WTC11 (cell line): Measurements from ENCODE around the gene FRMD4B. TPM values are rescaled to one million over a fixed set of nuclear protein-coding genes. Genes with fewer than 3 reads are reported as not detected.

ENCODE experiments used
- ATAC-seq: fragments of 200-7000 bp; cut with Tn5 transposase; 2 replicates; pipeline ENCODE4 v1.10.0; 2021; ENCODE audit warnings: mild to moderate bottlenecking, moderate library complexity
- CTCF ChIA-PET: fragments of 300-600 bp; sonication (Branson Sonifier 250); formaldehyde crosslinking; loops from one replicate; lab custom pipeline; 2021; ENCODE audit warnings: antibody characterized with exemption; lab: Charles Lee
- POLR2A ChIA-PET: fragments of 350-600 bp; sonication (Branson Sonifier 250); formaldehyde crosslinking; loops from one replicate; lab custom pipeline; 2021; ENCODE audit warnings: antibody characterized with exemption; lab: Charles Lee
- DNase-seq: peaks from one replicate; pipeline ENCODE4 v3.0.0; 2021; ENCODE audit warnings: low spot score
- H3K27ac Mint-ChIP-seq: 2 replicates; pipeline ENCODE4 v1.8.0; 2021; ENCODE audit warnings: mixed read lengths
- H3K27me3 Mint-ChIP-seq: 2 replicates; pipeline ENCODE4 v1.8.0; 2021; ENCODE audit warnings: low read depth, mild to moderate bottlenecking, moderate library complexity, mixed read lengths
- H3K36me3 Mint-ChIP-seq: 2 replicates; pipeline ENCODE4 v1.8.0; 2021; ENCODE audit warnings: mixed read lengths
- H3K4me1 Mint-ChIP-seq: 2 replicates; pipeline ENCODE4 v1.8.0; 2022; ENCODE audit warnings: mixed read lengths
- H3K4me3 Mint-ChIP-seq: 2 replicates; pipeline ENCODE4 v1.8.0; 2021; ENCODE audit warnings: mild to moderate bottlenecking, moderate library complexity, mixed read lengths
- H3K9me3 Mint-ChIP-seq: 2 replicates; pipeline ENCODE4 v1.8.0; 2021; ENCODE audit warnings: mixed read lengths
- ATF3 ChIP-seq: sonication (generic); formaldehyde crosslinking; conservative IDR thresholded peaks from 2 replicates; pipeline ENCODE4 v1.8.1; 2022; ENCODE audit warnings: mild to moderate bottlenecking, missing genetic modification reagents
- CDX4 ChIP-seq: fragments of 250-450 bp; sonication (Bioruptor Pico); IDR thresholded peaks from 2 replicates; pipeline ENCODE4 v1.9.0; 2021; ENCODE audit warnings: moderate library complexity, mild to moderate bottlenecking, inconsistent platforms, borderline replicate concordance
- CREM ChIP-seq: sonication (generic); formaldehyde crosslinking; IDR thresholded peaks from 2 replicates; pipeline ENCODE4 v1.8.1; 2022; ENCODE audit warnings: mild to moderate bottlenecking, missing genetic modification reagents, moderate library complexity
- ELF4 ChIP-seq: sonication (generic); formaldehyde crosslinking; IDR thresholded peaks from 2 replicates; pipeline ENCODE4 v1.8.1; 2022; ENCODE audit warnings: low read depth, mild to moderate bottlenecking, moderate library complexity, missing genetic modification reagents
- FOXK1 ChIP-seq: sonication (generic); formaldehyde crosslinking; IDR thresholded peaks from 2 replicates; pipeline ENCODE4 v1.8.0; 2022; ENCODE audit warnings: mild to moderate bottlenecking, moderate library complexity, missing genetic modification reagents
- FOXP1 ChIP-seq: sonication (generic); formaldehyde crosslinking; IDR thresholded peaks from 2 replicates; pipeline ENCODE4 v1.8.0; 2022; ENCODE audit warnings: missing genetic modification reagents, mild to moderate bottlenecking, moderate library complexity, borderline replicate concordance
- GABPB1 ChIP-seq: sonication (generic); formaldehyde crosslinking; IDR thresholded peaks from 2 replicates; pipeline ENCODE4 v1.8.1; 2023; ENCODE audit warnings: mild to moderate bottlenecking, missing genetic modification reagents
- GTF2I ChIP-seq: fragments of 250-450 bp; sonication (Bioruptor Pico); conservative IDR thresholded peaks from 2 replicates; pipeline ENCODE4 v1.4.0; 2021; ENCODE audit warnings: mild to moderate bottlenecking
- HMGXB4 ChIP-seq: sonication (generic); formaldehyde crosslinking; IDR thresholded peaks from 2 replicates; pipeline ENCODE4 v1.8.1; 2023; ENCODE audit warnings: mild to moderate bottlenecking, moderate library complexity, missing genetic modification reagents
- IRF2 ChIP-seq: sonication (generic); formaldehyde crosslinking; IDR thresholded peaks from 2 replicates; pipeline ENCODE4 v1.8.0; 2022; ENCODE audit warnings: low read depth, missing genetic modification reagents, borderline replicate concordance
- JAZF1 ChIP-seq: fragments of 250-450 bp; sonication (Bioruptor Pico); IDR thresholded peaks from 2 replicates; pipeline ENCODE4 v1.9.0; 2021; ENCODE audit warnings: moderate library complexity, mild to moderate bottlenecking, inconsistent platforms
- MYBL2 ChIP-seq: sonication (generic); formaldehyde crosslinking; IDR thresholded peaks from 2 replicates; pipeline ENCODE4 v1.8.1; 2023; ENCODE audit warnings: mild to moderate bottlenecking, moderate library complexity, missing genetic modification reagents
- NFATC4 ChIP-seq: fragments of 250-450 bp; sonication (Bioruptor Pico); IDR thresholded peaks from 2 replicates; pipeline ENCODE4 v1.9.0; 2021; ENCODE audit warnings: mild to moderate bottlenecking
- NR1H2 ChIP-seq: sonication (generic); formaldehyde crosslinking; IDR thresholded peaks from 2 replicates; pipeline ENCODE4 v1.9.0; 2021; ENCODE audit warnings: mild to moderate bottlenecking, moderate library complexity, missing genetic modification reagents
- PRDM15 ChIP-seq: sonication (generic); formaldehyde crosslinking; IDR thresholded peaks from 2 replicates; pipeline ENCODE4 v1.8.0; 2022; ENCODE audit warnings: missing genetic modification reagents
- RELA ChIP-seq: sonication (generic); formaldehyde crosslinking; IDR thresholded peaks from 2 replicates; pipeline ENCODE4 v1.8.1; 2022; ENCODE audit warnings: missing genetic modification reagents, mild to moderate bottlenecking, borderline replicate concordance
- SP1 ChIP-seq: sonication (generic); formaldehyde crosslinking; conservative IDR thresholded peaks from 2 replicates; pipeline ENCODE4 v1.8.1; 2022; ENCODE audit warnings: missing genetic modification reagents
- TP53 ChIP-seq: sonication (generic); formaldehyde crosslinking; IDR thresholded peaks from 2 replicates; pipeline ENCODE4 v1.8.1; 2023; ENCODE audit warnings: mild to moderate bottlenecking, missing genetic modification reagents
- ZNF138 ChIP-seq: sonication (generic); formaldehyde crosslinking; conservative IDR thresholded peaks from 2 replicates; pipeline ENCODE4 v1.8.1; 2022; ENCODE audit warnings: mild to moderate bottlenecking, moderate library complexity, missing genetic modification reagents
- ZNF317 ChIP-seq: sonication (generic); formaldehyde crosslinking; IDR thresholded peaks from 2 replicates; pipeline ENCODE4 v1.8.1; 2023; ENCODE audit warnings: low read depth, mild to moderate bottlenecking, moderate library complexity, missing genetic modification reagents, borderline replicate concordance
- ZNF423 ChIP-seq: fragments of 250-450 bp; sonication (Bioruptor Pico); IDR thresholded peaks from 2 replicates; pipeline ENCODE4 v2.1.2; 2022; ENCODE audit warnings: mild to moderate bottlenecking, moderate library complexity
- ZNF425 ChIP-seq: fragments of 250-450 bp; sonication (Bioruptor Pico); conservative IDR thresholded peaks from 2 replicates; pipeline ENCODE4 v1.9.0; 2021; ENCODE audit warnings: mild to moderate bottlenecking
- ZNF671 ChIP-seq: fragments of 250-450 bp; sonication (Bioruptor Pico); IDR thresholded peaks from 2 replicates; pipeline ENCODE4 v1.8.0; 2021; ENCODE audit warnings: mild to moderate bottlenecking
- total RNA-seq: library from RNA; stranded (reverse); gene quantifications from 3 replicates; pipeline ENCODE4 v1.2.3, GENCODE V29; 2021
- TF ChIP-seq, protein P1 (sequence below): sonication (generic); formaldehyde crosslinking; IDR thresholded peaks from 2 replicates; pipeline ENCODE4 v1.8.1; 2022; ENCODE audit warnings: mild to moderate bottlenecking, moderate library complexity, missing genetic modification reagents
- TF ChIP-seq, protein P2 (sequence below): sonication (generic); formaldehyde crosslinking; IDR thresholded peaks from 2 replicates; pipeline ENCODE4 v1.8.0; 2022; ENCODE audit warnings: mild to moderate bottlenecking, missing genetic modification reagents

FRMD4B gene
- total RNA-seq, 1 experiment from 2014 or later: 6.7 TPM

- Mint-ChIP-seq H3K36me3 (no peaks in the 10 kb centered on the region), H3K9me3 (no peaks in the 10 kb centered on the region), H3K27me3 (peaks cover 77% of the 10 kb centered on the region), H3K4me1 (peaks cover 36% of the 10 kb centered on the region), H3K27ac (no peak overlapping the region), H3K4me3 (no peak overlapping the region)
- CTCF ChIA-PET: interaction anchor here (1.0 kb wide), 2 partner anchors 56 to 128 kb away, joined by 3 read pairs; no protein-coding TSS in a partner anchor
- DNase-seq: no peak
- TF ChIP-seq FOXK1 (CRISPR knock-in tag) (no peak), GTF2I (CRISPR knock-in tag) (no peak), JAZF1 (CRISPR knock-in tag) (no peak), NR1H2 (CRISPR knock-in tag) (no peak)
- POLR2A ChIA-PET: interaction anchor here (0.6 kb wide), 1 partner anchor 39 kb away, joined by 3 read pairs; no protein-coding TSS in a partner anchor
- ATAC-seq: peak; percentile 13; the same call in 1 of the 2 replicates
These were observed 136.9 kb downstream of the FRMD4B start for GRCh38 chr3:69249001-69249400.

- POLR2A ChIA-PET: no interaction called here
- CTCF ChIA-PET: interaction anchor here (1.0 kb wide), 1 partner anchor 57 kb away, joined by 3 read pairs; no protein-coding TSS in a partner anchor
- no peak overlapping the region for H3K27ac Mint-ChIP-seq
- peaks cover 40% of the 10 kb centered on the region for H3K4me1 Mint-ChIP-seq
- DNase-seq (no peak), ATAC-seq (no peak)
- TF ChIP-seq, protein P1, sequence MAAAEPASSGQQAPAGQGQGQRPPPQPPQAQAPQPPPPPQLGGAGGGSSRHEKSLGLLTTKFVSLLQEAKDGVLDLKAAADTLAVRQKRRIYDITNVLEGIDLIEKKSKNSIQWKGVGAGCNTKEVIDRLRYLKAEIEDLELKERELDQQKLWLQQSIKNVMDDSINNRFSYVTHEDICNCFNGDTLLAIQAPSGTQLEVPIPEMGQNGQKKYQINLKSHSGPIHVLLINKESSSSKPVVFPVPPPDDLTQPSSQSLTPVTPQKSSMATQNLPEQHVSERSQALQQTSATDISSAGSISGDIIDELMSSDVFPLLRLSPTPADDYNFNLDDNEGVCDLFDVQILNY (CRISPR knock-in tag): no peak
- TF ChIP-seq SP1 (CRISPR knock-in tag) (no peak), MYBL2 (CRISPR knock-in tag) (no peak), ZNF423 (CRISPR knock-in tag) (no peak), PRDM15 (CRISPR knock-in tag) (no peak), CDX4 (CRISPR knock-in tag) (no peak), RELA (no peak), ZNF671 (no peak), TP53 (CRISPR knock-in tag) (no peak), GABPB1 (CRISPR knock-in tag) (no peak), ZNF317 (CRISPR knock-in tag) (no peak), FOXP1 (CRISPR knock-in tag) (no peak), IRF2 (no peak), ATF3 (no peak), NFATC4 (no peak)
- H3K9me3 Mint-ChIP-seq: no peaks in the 10 kb centered on the region
- no peak overlapping the region for H3K4me3 Mint-ChIP-seq
- no peaks in the 10 kb centered on the region for H3K36me3 Mint-ChIP-seq
- H3K27me3 Mint-ChIP-seq: peaks cover 75% of the 10 kb centered on the region
These were observed 137.5 kb downstream of the FRMD4B start for GRCh38 chr3:69248436-69248835.

- ChIA-PET CTCF (no interaction called here), POLR2A (no interaction called here)
- Mint-ChIP-seq H3K27me3 (peaks cover 60% of the 10 kb centered on the region), H3K36me3 (no peaks in the 10 kb centered on the region), H3K4me3 (no peak overlapping the region), H3K27ac (no peak overlapping the region), H3K9me3 (no peaks in the 10 kb centered on the region), H3K4me1 (peaks cover 54% of the 10 kb centered on the region)
- DNase-seq (no peak), ATAC-seq (no peak)
- no peak for TF ChIP-seq HMGXB4 (CRISPR knock-in tag)
- no peak for TF ChIP-seq ZNF425 (CRISPR knock-in tag)
- no peak for TF ChIP-seq ZNF138 (CRISPR knock-in tag)
- no peak for TF ChIP-seq ELF4 (CRISPR knock-in tag)
- TF ChIP-seq CREM (CRISPR knock-in tag): no peak
- TF ChIP-seq, protein P2, sequence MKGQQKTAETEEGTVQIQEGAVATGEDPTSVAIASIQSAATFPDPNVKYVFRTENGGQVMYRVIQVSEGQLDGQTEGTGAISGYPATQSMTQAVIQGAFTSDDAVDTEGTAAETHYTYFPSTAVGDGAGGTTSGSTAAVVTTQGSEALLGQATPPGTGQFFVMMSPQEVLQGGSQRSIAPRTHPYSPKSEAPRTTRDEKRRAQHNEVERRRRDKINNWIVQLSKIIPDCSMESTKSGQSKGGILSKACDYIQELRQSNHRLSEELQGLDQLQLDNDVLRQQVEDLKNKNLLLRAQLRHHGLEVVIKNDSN (CRISPR knock-in tag): no peak
These were observed 139.3 kb downstream of the FRMD4B start for GRCh38 chr3:69246612-69247011.
